ENCODE measurements around the gene TEX30. TPM values are rescaled to one million over a fixed set of nuclear protein-coding genes. Genes with fewer than 3 reads are reported as not detected.
A peak's percentile ranks its signal among the peaks of the same experiment; 100 is the strongest.

TEX30 gene
- total RNA-seq = 10 to 100 TPM in 5 of 6 experiments, 1 to 10 TPM in 1; 9.4 to 21.4 (median 14.7) TPM
- long read RNA-seq, partial matches to known transcripts = 1 of 4 reads
- long read RNA-seq, other reads (novel, unspliced or antisense) = 0 of 4 reads

DNA sequence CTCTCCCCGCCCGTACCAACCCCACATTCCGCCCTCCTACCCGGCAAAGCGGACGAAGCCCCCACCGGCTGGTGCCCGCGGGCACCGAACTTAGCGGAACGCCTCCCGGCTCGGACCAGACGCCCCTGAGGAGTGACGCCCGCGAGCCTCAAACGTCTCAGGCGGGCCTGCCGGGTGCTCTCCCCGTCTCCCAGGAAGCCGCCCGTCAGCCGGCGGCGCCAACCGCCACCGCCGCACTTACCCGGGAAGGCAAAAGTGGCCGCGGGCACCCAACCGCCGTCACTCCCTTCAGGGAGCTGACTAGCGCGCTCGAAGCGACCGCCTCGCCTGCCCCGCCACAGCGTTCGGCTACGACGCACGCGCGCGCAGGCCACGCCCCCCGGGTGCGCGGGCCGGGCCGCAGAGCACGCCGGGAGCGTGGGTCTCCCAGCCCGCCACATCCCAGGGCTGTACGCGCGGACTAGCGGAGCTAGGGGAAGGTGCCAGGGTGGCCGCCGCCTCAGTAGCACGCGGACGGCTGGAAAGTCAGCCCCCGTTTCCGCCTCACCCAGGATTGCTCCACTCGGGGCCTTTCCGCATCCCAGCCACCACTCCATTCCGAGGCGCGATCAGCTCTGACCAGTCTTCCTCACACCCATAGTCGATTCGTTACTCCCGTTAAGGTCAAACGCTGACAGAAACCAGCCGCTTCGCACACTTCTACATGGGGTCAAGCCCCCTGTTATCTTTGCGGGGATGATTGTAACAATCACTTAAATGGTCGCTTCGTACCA, at the start of gene TEX30:
Gene TEX30 (minus strand): TSS at position 346 of the 773 bp plus-strand sequence. CDS start 3,760 bp downstream, outside the sequence.
- H3K27ac ChIP-seq = peak within 1 kb of the TSS; percentile 86 to 94 (median 87)
- TF ChIP-seq, protein P1, sequence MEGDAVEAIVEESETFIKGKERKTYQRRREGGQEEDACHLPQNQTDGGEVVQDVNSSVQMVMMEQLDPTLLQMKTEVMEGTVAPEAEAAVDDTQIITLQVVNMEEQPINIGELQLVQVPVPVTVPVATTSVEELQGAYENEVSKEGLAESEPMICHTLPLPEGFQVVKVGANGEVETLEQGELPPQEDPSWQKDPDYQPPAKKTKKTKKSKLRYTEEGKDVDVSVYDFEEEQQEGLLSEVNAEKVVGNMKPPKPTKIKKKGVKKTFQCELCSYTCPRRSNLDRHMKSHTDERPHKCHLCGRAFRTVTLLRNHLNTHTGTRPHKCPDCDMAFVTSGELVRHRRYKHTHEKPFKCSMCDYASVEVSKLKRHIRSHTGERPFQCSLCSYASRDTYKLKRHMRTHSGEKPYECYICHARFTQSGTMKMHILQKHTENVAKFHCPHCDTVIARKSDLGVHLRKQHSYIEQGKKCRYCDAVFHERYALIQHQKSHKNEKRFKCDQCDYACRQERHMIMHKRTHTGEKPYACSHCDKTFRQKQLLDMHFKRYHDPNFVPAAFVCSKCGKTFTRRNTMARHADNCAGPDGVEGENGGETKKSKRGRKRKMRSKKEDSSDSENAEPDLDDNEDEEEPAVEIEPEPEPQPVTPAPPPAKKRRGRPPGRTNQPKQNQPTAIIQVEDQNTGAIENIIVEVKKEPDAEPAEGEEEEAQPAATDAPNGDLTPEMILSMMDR (IDR thresholded peaks at IDR 0.05) = no peak
- peak; percentile 98 for TF ChIP-seq POLR2A (IDR thresholded peaks at IDR 0.05)
- H3K4me1 ChIP-seq = peaks cover 0 to 21% (median 6%) of the 10 kb centered on the region in 4 donors
- H3K9me3 ChIP-seq = no peaks in the 10 kb centered on the region
- intact Hi-C loops (cut with DNase I) = no loop called here
- 2% methylated on average over 21 of the region's 85 CpGs for WGBS (ENCODE audit: insufficient coverage, low coverage, low lambda C conversion rate, missing lambda C conversion rate)
- H3K27me3 ChIP-seq = no peaks in the 10 kb centered on the region
- H3K36me3 ChIP-seq = no peaks in the 10 kb centered on the region
- H3K4me3 ChIP-seq = peak within 1 kb of the TSS; percentile 77 to 82 (median 78)
- ATAC-seq (peak; percentile 91 to 97 (median 93)), DNase-seq (peak; percentile 90 to 91 (median 90))

- H3K4me3 ChIP-seq = no peak overlapping the region
- intact Hi-C loops (cut with DNase I) = no loop called here
- no peaks in the 10 kb centered on the region for H3K9me3 ChIP-seq
- H3K27ac ChIP-seq = no peak overlapping the region
- TF ChIP-seq POLR2A (IDR thresholded peaks at IDR 0.05) = no peak
- TF ChIP-seq, protein P1 (IDR thresholded peaks at IDR 0.05) = no peak
- DNase-seq = no peak
- no peak for ATAC-seq
- H3K4me1 ChIP-seq = peaks cover 0 to 7% (median 0%) of the 10 kb centered on the region in 4 donors
- H3K36me3 ChIP-seq = peaks cover 3 to 19% (median 10%) of the 10 kb centered on the region in 4 donors
- H3K27me3 ChIP-seq = no peaks in the 10 kb centered on the region
Measured at GRCh38 chr13:102817907-102818306, 44.3 kb upstream of the TEX30 start.

DNA sequence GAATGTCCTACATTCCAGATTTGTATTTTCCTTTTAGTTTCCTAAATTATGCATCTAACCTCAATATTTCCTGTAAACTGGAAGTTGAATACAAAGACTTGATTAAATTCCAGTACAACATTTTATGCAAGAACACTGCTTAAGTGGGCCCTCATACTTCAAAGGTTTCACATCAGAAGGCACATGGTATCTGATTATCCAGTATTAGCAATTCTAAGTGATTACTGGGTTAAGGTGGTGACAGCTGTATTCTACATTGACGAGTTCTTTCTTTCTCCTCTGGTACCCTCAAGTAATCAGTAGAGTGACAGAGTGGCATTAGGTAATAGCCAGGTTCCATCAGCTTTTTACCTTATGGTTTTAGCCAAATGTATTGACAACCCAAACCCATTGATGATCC, 43.7 kb upstream of the TEX30 start:
- no peak for DNase-seq
- Histone ChIP-seq H3K4me3 (no peak overlapping the region), H3K27me3 (no peaks in the 10 kb centered on the region), H3K4me1 (peaks cover 0 to 7% (median 0%) of the 10 kb centered on the region in 4 donors), H3K9me3 (no peaks in the 10 kb centered on the region), H3K27ac (no peak overlapping the region), H3K36me3 (peaks cover 3 to 15% (median 9%) of the 10 kb centered on the region in 4 donors)
- no peak for TF ChIP-seq POLR2A (IDR thresholded peaks at IDR 0.05)
- TF ChIP-seq, protein P1 (IDR thresholded peaks at IDR 0.05) = no peak
- intact Hi-C loops (cut with DNase I) = no loop called here
- ATAC-seq = no peak
- WGBS (ENCODE audit: insufficient coverage, low coverage, low lambda C conversion rate, missing lambda C conversion rate) = 89% methylated on average over 1 of the region's 1 CpG

DNA sequence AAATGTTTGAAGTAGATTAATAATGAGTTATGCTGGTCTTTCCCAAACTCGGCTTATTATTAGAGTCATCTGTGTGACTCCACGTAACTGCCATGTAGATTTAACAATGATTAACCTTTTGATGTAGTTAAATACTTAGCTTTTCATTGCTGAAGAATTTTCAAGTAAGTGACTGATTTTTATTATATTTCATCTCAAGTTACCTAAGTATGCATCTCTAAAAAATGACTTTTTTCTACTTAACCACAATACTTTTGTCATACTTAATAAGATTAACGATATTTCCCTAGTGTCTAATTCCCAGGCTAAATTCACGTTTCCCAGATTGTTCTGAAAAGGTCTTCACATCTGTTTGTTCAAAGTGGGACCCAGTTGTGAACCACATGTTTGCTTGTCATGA, 43.1 kb upstream of the TEX30 start:
- intact Hi-C loops (cut with DNase I) = no loop called here
- TF ChIP-seq, protein P1 (IDR thresholded peaks at IDR 0.05) = no peak
- no peak for TF ChIP-seq POLR2A (IDR thresholded peaks at IDR 0.05)
- no peak overlapping the region for H3K4me3 ChIP-seq
- DNase-seq (no peak), ATAC-seq (no peak)
- no peaks in the 10 kb centered on the region for H3K9me3 ChIP-seq
- no peaks in the 10 kb centered on the region for H3K27me3 ChIP-seq
- 87% methylated on average over 4 of the region's 4 CpGs for WGBS (ENCODE audit: insufficient coverage, low coverage, low lambda C conversion rate, missing lambda C conversion rate)
- no peak overlapping the region for H3K27ac ChIP-seq
- H3K36me3 ChIP-seq = peaks cover 1 to 10% (median 5%) of the 10 kb centered on the region in 4 donors
- H3K4me1 ChIP-seq = peaks cover 0 to 7% (median 0%) of the 10 kb centered on the region in 4 donors

All from right lobe of liver (tissue), 6 donors.